GM18951 (cell line): Measurements from ENCODE around the gene CAMKK2.

ENCODE experiments used
- POLR2A ChIP-seq: IDR thresholded peaks from 4 replicates; pipeline ENCODE4 v1.6.1; 2011; ENCODE audit warnings: mild to moderate bottlenecking; ENCODE audit not compliant: insufficient read length, insufficient read depth; ENCODE audit errors: extremely low read depth
- in situ Hi-C: fragments of 300-500 bp; cut with MboI; formaldehyde crosslinking; loops from one replicate; pipeline ENCODE4 v1.12.0; 2022; ENCODE audit warnings: low sequenced_read_pairs, mixed read lengths, inconsistent platforms; ENCODE audit not compliant: unreplicated experiment

The CAMKK2 gene

DNA sequence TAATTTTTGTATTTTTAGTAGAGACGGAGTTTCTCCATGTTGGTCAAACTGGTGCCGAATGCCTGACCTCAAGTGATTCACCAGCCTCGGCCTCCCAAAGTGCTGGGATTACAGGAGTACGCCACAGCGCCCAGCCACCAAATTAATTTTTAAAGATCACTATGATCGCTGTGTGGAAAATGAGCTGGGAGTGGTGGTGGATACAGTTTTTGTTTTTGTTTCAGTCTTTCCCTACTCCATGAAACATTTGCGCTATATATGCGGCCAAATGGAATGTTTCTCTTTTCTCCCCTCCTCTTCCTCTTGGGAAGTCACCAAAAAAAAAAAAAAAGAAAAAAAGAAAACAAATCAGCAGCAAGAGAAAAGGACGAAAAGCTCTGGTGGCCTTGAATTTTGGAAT lies 107.4 kb downstream of the CAMKK2 start:
- no peak for TF ChIP-seq POLR2A
- in situ Hi-C loops: no loop called here

DNA sequence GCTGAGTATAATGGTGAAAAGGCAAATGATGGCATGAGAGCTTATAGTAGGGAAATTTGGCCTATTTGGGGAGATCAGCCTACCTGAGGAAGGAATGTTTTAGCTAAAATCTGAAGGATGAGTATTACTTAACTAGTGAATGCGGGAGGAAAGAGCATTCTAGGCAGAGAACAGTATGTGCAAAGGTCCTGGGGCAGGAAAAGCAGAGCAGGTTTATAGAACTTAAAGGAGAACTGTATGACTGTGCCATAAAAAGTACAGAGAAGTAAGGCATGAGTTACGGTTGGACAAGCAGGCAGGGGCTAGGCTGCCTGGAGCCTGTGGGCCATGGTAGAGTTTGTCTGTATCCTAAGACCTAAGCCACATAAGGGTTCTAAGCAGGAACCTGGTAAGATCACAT lies 108.3 kb downstream of the CAMKK2 start:
- in situ Hi-C loops: no loop called here
- no peak for TF ChIP-seq POLR2A
